ENCODE data around the gene FKBP1A.

- TF ChIP-seq, protein P1, sequence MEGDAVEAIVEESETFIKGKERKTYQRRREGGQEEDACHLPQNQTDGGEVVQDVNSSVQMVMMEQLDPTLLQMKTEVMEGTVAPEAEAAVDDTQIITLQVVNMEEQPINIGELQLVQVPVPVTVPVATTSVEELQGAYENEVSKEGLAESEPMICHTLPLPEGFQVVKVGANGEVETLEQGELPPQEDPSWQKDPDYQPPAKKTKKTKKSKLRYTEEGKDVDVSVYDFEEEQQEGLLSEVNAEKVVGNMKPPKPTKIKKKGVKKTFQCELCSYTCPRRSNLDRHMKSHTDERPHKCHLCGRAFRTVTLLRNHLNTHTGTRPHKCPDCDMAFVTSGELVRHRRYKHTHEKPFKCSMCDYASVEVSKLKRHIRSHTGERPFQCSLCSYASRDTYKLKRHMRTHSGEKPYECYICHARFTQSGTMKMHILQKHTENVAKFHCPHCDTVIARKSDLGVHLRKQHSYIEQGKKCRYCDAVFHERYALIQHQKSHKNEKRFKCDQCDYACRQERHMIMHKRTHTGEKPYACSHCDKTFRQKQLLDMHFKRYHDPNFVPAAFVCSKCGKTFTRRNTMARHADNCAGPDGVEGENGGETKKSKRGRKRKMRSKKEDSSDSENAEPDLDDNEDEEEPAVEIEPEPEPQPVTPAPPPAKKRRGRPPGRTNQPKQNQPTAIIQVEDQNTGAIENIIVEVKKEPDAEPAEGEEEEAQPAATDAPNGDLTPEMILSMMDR (IDR thresholded peaks at IDR 0.05): no peak
- TF ChIP-seq POLR2A (IDR thresholded peaks at IDR 0.05): no peak
These were observed 58.1 kb downstream of the FKBP1A start for GRCh38 chr20:1334761-1335160.

Data from testis (tissue), 2 donors.